Trophoblast cell (in vitro differentiated cells and primary cell): Measurements from ENCODE around the gene NAA80. TPM values are rescaled to one million over a fixed set of nuclear protein-coding genes. Genes with fewer than 3 reads are reported as not detected.
A peak's percentile ranks its signal among the peaks of the same experiment; 100 is the strongest.

ENCODE experiments used
- DNase-seq, 2 donors: peaks; one replicate each; pipeline ENCODE4 v3.0.0-alpha.2; 2016
- H2AFZ ChIP-seq: 2 replicates; pipeline ENCODE4 v1.6.1; 2013; ENCODE audit warnings: low read length, moderate library complexity, mild to moderate bottlenecking; ENCODE audit not compliant: insufficient read depth, poor library complexity
- H2AK5ac ChIP-seq: 2 replicates; pipeline ENCODE4 v1.6.1; 2013; ENCODE audit warnings: mild to moderate bottlenecking, low read length
- H2BK120ac ChIP-seq: 2 replicates; pipeline ENCODE4 v1.6.1; 2013; ENCODE audit warnings: low read length, mild to moderate bottlenecking, moderate library complexity; ENCODE audit not compliant: insufficient read depth, poor library complexity
- H2BK12ac ChIP-seq: 2 replicates; pipeline ENCODE4 v1.6.1; 2013; ENCODE audit warnings: mild to moderate bottlenecking, low read length, moderate library complexity
- H2BK5ac ChIP-seq: 2 replicates; pipeline ENCODE4 v1.6.1; 2013; ENCODE audit warnings: low read length, low read depth, moderate library complexity, mild to moderate bottlenecking; ENCODE audit not compliant: poor library complexity
- H3K14ac ChIP-seq: 2 replicates; pipeline ENCODE4 v1.6.1; 2013; ENCODE audit warnings: mild to moderate bottlenecking, low read length
- H3K18ac ChIP-seq: 2 replicates; pipeline ENCODE4 v1.6.1; 2013; ENCODE audit warnings: mild to moderate bottlenecking, low read length
- H3K23ac ChIP-seq: 2 replicates; pipeline ENCODE4 v1.6.1; 2013; ENCODE audit warnings: low read length
- H3K27ac ChIP-seq: 2 replicates; pipeline ENCODE4 v1.5.1; 2013; ENCODE audit warnings: low read depth, mild to moderate bottlenecking, inconsistent platforms, low read length, moderate library complexity
- H3K27me3 ChIP-seq: 2 replicates; pipeline ENCODE4 v1.6.1; 2013; ENCODE audit warnings: inconsistent platforms, mild to moderate bottlenecking, low read length, moderate library complexity; ENCODE audit not compliant: insufficient read depth
- H3K36me3 ChIP-seq, 2 experiments: 1 replicate in 1 of 2; 2 replicates in 1 of 2; pipeline ENCODE4 v1.6.1; 2013; ENCODE audit warnings: low read length in 2 of 2, mild to moderate bottlenecking in 2 of 2, moderate library complexity in 1 of 2; ENCODE audit not compliant: insufficient read depth in 2 of 2, control insufficient read depth in 1 of 2
- H3K4ac ChIP-seq: 2 replicates; pipeline ENCODE4 v1.6.1; 2013; ENCODE audit warnings: low read depth, mild to moderate bottlenecking, low read length, moderate library complexity
- H3K4me1 ChIP-seq, 2 experiments: 1 replicate in 1 of 2; 2 replicates in 1 of 2; pipeline ENCODE4 v1.6.1; 2013; ENCODE audit warnings: low read length in 2 of 2, mild to moderate bottlenecking in 2 of 2, moderate library complexity in 1 of 2; ENCODE audit not compliant: insufficient read depth in 2 of 2, control insufficient read depth in 1 of 2
- H3K4me2 ChIP-seq: 2 replicates; pipeline ENCODE4 v1.6.1; 2013; ENCODE audit warnings: inconsistent platforms, mild to moderate bottlenecking, low read length, moderate library complexity
- H3K4me3 ChIP-seq: 2 replicates; pipeline ENCODE4 v1.5.1; 2013; ENCODE audit warnings: mild to moderate bottlenecking, low read depth, low read length, inconsistent platforms
- H3K79me1 ChIP-seq: one replicate; pipeline ENCODE4 v1.6.1; 2013; ENCODE audit warnings: low read length
- H3K79me2 ChIP-seq: 2 replicates; pipeline ENCODE4 v1.6.1; 2013; ENCODE audit warnings: low read length, mild to moderate bottlenecking; ENCODE audit not compliant: control insufficient read depth, insufficient read depth, poor library complexity
- H3K9ac ChIP-seq: 2 replicates; pipeline ENCODE4 v1.6.1; 2013; ENCODE audit warnings: mild to moderate bottlenecking, low read length
- H3K9me3 ChIP-seq: 2 replicates; pipeline ENCODE4 v1.6.1; 2013; ENCODE audit warnings: low read depth, mild to moderate bottlenecking, control low read depth, inconsistent platforms, low read length; ENCODE audit not compliant: insufficient read depth
- H4K12ac ChIP-seq: 2 replicates; pipeline ENCODE4 v1.6.1; 2013; ENCODE audit warnings: low read depth, mild to moderate bottlenecking, low read length, moderate library complexity
- H4K8ac ChIP-seq: 2 replicates; pipeline ENCODE4 v1.6.1; 2013; ENCODE audit warnings: low read depth, mild to moderate bottlenecking, low read length, moderate library complexity
- H4K91ac ChIP-seq: one replicate; pipeline ENCODE4 v1.6.1; 2013; ENCODE audit warnings: low read depth, mild to moderate bottlenecking, low read length, moderate library complexity
- WGBS: extraction: QIAGEN DNeasy Blood & Tissue Kit; methylation state at CpG from one replicate; pipeline ENCODE4 v1.1.7; 2013; ENCODE audit warnings: missing lambda C conversion rate; ENCODE audit not compliant: insufficient read length, insufficient coverage; ENCODE audit errors: extremely low coverage; 5-methylcytosine and 5-hydroxymethylcytosine counted together
- polyA plus RNA-seq: library from polyadenylated mRNA; stranded (reverse); fragments of 200-250 nt; gene quantifications from 2 replicates; pipeline ENCODE4 v1.2.3, GENCODE V29; 2013

The NAA80 gene, protein sequence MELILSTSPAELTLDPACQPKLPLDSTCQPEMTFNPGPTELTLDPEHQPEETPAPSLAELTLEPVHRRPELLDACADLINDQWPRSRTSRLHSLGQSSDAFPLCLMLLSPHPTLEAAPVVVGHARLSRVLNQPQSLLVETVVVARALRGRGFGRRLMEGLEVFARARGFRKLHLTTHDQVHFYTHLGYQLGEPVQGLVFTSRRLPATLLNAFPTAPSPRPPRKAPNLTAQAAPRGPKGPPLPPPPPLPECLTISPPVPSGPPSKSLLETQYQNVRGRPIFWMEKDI
- 17.6 and 17.7 TPM in 2 replicates for polyA plus RNA-seq

DNA sequence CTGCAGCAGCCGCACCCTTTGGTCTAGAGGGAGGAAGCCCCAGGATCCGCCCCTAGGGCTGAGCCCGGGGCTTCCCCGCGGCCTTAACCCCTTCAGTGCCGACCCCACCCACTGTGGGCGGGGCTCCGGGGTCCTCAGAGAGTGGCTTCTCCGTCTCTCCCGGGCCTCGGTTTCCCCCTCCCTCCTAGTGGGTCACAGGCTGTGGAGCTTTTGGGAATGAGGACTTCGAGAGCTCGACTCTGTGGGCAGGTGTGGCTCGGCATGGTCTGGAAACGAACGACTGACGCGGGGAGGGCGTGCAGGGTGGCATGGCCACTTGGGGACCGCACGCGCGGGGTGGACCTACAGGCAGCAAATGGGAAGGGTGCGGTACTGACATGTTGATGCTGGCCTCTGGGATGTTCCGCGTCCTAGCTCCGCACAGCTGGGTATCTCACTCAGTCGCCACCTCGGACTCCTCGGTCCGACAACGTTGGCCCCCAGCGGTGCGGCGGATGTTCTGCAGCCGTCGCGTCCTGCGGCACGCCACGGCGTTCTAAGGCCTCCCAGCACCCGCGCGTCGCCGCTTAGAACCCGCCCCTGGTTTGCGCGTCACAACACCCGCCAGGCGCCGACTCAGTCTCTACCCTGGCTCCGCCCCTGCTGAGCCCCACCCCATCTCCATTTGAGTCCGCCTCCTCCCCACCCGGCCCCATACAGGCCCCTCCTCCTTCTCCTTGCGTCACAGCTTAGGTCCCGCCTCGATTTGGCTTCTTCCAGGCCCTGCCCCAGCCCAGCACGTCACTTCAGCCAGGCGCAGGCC lies at the start of gene NAA80, which contains the start of gene HYAL3:
NAA80 (minus strand) TSS at position 570 of the 802 bp plus-strand sequence. CDS start 1,942 bp downstream, outside the sequence.
HYAL3 (minus strand) TSS at position 570 of the 802 bp plus-strand sequence. CDS start 3,803 bp downstream, outside the sequence.
- peak within 1 kb of the TSS; percentile 83 for H3K14ac ChIP-seq
- no CpG with 5 or more reads among the region's 61 CpGs for WGBS

DNA sequence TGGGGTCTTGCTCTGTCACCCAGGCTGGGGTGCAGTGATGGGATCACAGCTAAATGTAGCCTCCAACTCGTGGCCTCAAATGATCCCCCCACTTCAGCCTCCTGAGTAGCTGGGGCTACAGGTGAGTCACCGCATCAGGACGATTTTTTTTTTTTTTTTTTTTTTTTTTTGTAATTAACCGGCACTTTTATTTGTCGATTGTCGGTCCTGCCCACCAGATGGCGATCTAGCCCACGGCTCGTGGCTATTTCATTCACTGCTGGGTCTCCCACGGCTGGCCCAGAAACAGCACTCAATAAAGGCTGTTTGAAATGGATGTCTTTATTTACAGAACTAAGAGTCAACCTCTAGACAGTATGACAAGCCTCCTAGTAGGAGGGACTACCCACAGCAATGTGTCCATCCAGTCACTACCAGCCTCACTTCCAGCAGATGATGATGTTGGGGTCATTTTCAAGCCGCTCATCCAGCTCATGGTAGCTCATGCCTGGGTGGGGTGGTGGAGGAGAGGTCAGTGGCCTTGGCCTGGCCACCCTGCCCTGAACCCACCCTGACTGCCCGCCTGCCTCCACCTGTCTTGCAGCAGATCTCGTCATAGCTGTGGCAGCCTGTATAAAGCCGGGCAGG lies 48.1 kb upstream of the NAA80 start:
- H2BK12ac ChIP-seq: no peak overlapping the region
- H3K14ac ChIP-seq: no peak overlapping the region
- no peak overlapping the region for H2AK5ac ChIP-seq
- H3K27ac ChIP-seq: no peak overlapping the region
- DNase-seq: peak; percentile 36 to 70
- no peak overlapping the region for H3K4me2 ChIP-seq
- H3K9ac ChIP-seq: no peak overlapping the region
- no peak overlapping the region for H4K12ac ChIP-seq
- WGBS: no CpG with 5 or more reads among the region's 14 CpGs
- no peak overlapping the region for H2BK120ac ChIP-seq
- no peak overlapping the region for H3K4ac ChIP-seq
- H3K27me3 ChIP-seq: peaks cover 4% of the 10 kb centered on the region
- no peak overlapping the region for H2AFZ ChIP-seq
- H4K8ac ChIP-seq: no peak overlapping the region
- H3K4me1 ChIP-seq: peaks cover 17 to 26% of the 10 kb centered on the region in 2 experiments
- H3K79me2 ChIP-seq: peaks cover 2% of the 10 kb centered on the region
- no peak overlapping the region for H3K4me3 ChIP-seq
- H3K79me1 ChIP-seq: peaks cover 5% of the 10 kb centered on the region
- no peak overlapping the region for H2BK5ac ChIP-seq
- H3K36me3 ChIP-seq: peaks cover 12 to 13% of the 10 kb centered on the region in 2 experiments
- H4K91ac ChIP-seq: no peak overlapping the region
- H3K23ac ChIP-seq: no peak overlapping the region
- peaks cover 2% of the 10 kb centered on the region for H3K9me3 ChIP-seq
- no peak overlapping the region for H3K18ac ChIP-seq

More for the DNA sequence above, at the start of gene NAA80, which contains the start of gene HYAL3:
- H3K4me3 ChIP-seq: peak within 1 kb of the TSS; percentile 85
- H3K27ac ChIP-seq: peak within 1 kb of the TSS; percentile 69
- H2BK120ac ChIP-seq: peak within 1 kb of the TSS; percentile 65
- peaks cover 4 to 5% of the 10 kb centered on the region in 2 experiments for H3K36me3 ChIP-seq
- H3K9ac ChIP-seq: peak within 1 kb of the TSS; percentile 73
- peak within 1 kb of the TSS; percentile 90 for H4K91ac ChIP-seq
- H4K8ac ChIP-seq: peak within 1 kb of the TSS; percentile 82
- DNase-seq: peak; percentile 99
- peaks cover 2% of the 10 kb centered on the region for H3K9me3 ChIP-seq
- peaks cover 24% of the 10 kb centered on the region for H3K79me1 ChIP-seq
- H2BK5ac ChIP-seq: peak within 1 kb of the TSS; percentile 37
- peaks cover 3% of the 10 kb centered on the region for H3K79me2 ChIP-seq
- peak within 1 kb of the TSS; percentile 81 for H2AK5ac ChIP-seq
- peak within 1 kb of the TSS; percentile 75 for H3K4me2 ChIP-seq
- H4K12ac ChIP-seq: peak within 1 kb of the TSS; percentile 31
- peak within 1 kb of the TSS; percentile 74 for H2BK12ac ChIP-seq
- no peaks in the 10 kb centered on the region for H3K27me3 ChIP-seq
- peaks cover 19 to 24% of the 10 kb centered on the region in 2 experiments for H3K4me1 ChIP-seq
- H2AFZ ChIP-seq: peak within 1 kb of the TSS; percentile 66
- peak within 1 kb of the TSS; percentile 14 for H3K4ac ChIP-seq
- peak within 1 kb of the TSS; percentile 49 for H3K18ac ChIP-seq
- H3K23ac ChIP-seq: no peak within 1 kb of the TSS

DNA sequence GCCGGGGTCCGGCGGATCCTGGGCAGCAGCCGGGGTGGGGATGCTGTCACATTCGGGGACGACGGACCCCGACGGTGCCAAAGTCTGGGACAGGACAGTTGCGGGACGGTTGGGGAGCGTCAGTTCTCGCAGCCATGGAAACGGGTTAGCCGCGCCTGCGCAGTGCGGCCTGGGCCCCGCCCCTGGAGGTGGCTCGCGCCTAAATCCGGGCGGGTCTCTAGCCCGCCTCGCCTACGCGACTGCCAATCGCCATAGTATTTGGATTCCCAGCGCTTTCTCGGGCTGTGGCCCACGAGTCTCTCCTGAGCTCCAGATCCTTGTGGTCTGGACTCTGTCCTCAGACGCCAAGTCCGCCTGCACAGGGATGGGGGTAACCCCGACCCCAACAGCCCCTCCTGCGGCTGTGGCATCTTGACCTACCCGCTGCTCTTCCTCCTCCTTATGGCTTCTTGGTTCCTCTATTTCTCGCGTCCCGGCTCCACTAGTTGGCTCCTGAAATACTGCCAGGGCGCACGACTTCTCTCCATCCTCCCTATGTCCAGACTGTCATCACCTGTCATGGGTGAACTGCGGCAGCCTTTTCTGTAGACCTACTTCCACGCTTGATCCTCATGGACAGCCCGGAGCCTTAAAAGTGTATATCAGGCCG lies 46.5 kb upstream of the NAA80 start, which contains the start of gene ZMYND10:
ZMYND10 (minus strand) TSS at position 147 of the 649 bp plus-strand sequence. CDS start 153 bp downstream, outside the sequence.
- no CpG with 5 or more reads among the region's 45 CpGs for WGBS
- H3K36me3 ChIP-seq: peaks cover 12 to 13% of the 10 kb centered on the region in 2 experiments
- peaks cover 17 to 22% of the 10 kb centered on the region in 2 experiments for H3K4me1 ChIP-seq
- no peak within 1 kb of the TSS for H2BK12ac ChIP-seq
- no peak within 1 kb of the TSS for H3K4ac ChIP-seq
- H4K91ac ChIP-seq: no peak within 1 kb of the TSS
- H3K18ac ChIP-seq: no peak within 1 kb of the TSS
- H3K4me3 ChIP-seq: peak within 1 kb of the TSS; percentile 56
- H2AFZ ChIP-seq: peak within 1 kb of the TSS; percentile 28
- H4K8ac ChIP-seq: peak within 1 kb of the TSS; percentile 11
- no peak within 1 kb of the TSS for H2AK5ac ChIP-seq
- H3K9me3 ChIP-seq: peaks cover 4% of the 10 kb centered on the region
- H3K23ac ChIP-seq: no peak within 1 kb of the TSS
- no peak within 1 kb of the TSS for H4K12ac ChIP-seq
- H3K27me3 ChIP-seq: peaks cover 14% of the 10 kb centered on the region
- H2BK120ac ChIP-seq: no peak within 1 kb of the TSS
- peak within 1 kb of the TSS; percentile 26 for H3K14ac ChIP-seq
- no peak within 1 kb of the TSS for H3K27ac ChIP-seq
- peak; percentile 82 to 88 for DNase-seq
- H3K9ac ChIP-seq: peak within 1 kb of the TSS; percentile 66
- peaks cover 3% of the 10 kb centered on the region for H3K79me1 ChIP-seq
- peaks cover 2% of the 10 kb centered on the region for H3K79me2 ChIP-seq
- H2BK5ac ChIP-seq: no peak within 1 kb of the TSS
- peak within 1 kb of the TSS; percentile 82 for H3K4me2 ChIP-seq
